Middle frontal gyrus (tissue), 1 donor: ENCODE results near the gene IRF8.

Experiments
- DNase-seq: peaks from one replicate; pipeline ENCODE4 v3.0.0-alpha.2; 2015; ENCODE audit warnings: low spot score; ENCODE audit errors: extremely low spot score

IRF8 gene

DNA sequence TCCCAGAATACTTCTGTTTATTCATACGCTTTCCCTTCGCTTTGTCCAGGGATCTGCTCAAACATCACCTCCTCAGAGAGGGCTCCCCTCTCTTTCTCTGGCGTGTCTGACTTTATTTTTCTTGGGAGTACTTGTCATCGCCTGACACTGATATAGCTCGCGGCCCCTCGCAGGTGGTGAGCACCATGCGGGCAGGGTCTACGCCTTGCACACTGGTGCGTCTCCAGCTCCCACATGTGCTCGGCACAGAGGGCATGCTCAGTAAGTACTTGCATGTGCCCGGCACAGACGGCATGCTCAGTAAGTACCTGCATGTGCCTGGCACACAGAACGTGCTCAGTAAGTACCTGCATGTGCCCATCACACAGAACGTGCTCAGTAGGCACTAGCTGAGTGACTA lies 57.5 kb downstream of the IRF8 start:
- no peak for DNase-seq

DNA sequence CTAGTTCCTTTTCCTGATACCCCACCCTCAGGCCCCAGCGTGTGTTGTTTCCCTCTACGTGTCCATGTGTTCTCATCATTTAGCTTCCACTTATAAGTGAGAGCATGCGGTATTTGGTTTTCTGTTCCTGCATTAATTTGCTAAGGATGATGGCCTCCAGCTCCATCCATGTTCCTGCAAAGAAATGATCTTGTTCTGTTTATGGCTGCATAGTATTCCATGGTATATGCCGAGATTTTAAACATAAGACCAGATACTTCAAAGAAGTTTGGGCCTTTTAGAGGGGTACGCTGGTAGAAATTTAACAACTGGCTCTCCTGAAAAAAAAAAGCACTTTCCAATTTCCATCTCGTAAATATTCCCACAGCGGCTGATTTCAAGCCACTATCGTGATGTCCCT lies 59.8 kb downstream of the IRF8 start:
- DNase-seq = no peak

DNA sequence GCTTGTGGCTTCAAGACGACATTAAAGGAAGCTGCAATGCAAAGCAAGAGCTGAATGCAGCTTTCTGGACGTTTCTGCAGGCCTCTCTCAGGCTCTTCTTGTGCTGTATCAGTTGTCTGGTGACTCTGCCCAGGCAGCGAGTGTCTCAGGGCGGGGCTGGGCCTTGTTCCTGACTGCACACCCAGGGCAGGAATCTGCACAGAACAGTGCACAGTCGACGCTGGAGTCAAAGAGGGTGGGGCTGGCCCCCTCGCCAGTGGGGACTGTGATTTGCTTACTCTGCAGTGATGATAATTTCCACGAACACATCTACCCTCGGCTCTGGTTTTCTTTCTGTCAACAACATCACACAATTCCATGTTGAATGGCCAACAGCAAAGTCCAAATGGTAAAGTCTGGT lies 60.7 kb downstream of the IRF8 start:
- DNase-seq = no peak

DNA sequence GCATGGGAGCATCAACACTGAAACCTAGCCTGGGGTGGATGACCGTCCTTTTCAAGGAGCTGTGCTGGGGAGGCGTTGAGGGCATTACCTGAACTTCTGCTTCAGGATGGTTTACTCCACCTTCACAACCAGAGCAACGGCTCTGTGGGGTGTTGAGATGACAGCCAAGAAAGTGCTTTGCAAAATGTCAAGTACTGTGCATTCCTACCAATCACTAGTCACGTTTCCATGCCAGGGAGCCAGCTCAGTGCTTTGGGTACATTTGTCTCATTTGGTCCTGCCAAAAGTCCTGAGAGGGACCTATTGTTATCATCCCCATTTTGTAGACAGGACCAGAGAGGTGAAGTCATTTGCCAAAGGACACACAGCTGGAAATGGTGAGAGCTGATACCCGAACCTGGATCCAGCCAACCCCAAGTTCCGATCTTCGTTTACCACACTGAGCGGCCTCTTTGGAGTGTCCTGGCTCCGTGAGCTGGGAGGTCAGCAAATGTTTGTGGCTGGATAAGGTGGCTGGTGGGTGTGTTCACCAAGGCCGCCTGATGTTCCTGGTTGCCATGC lies 61.6 kb downstream of the IRF8 start:
- DNase-seq = no peak

DNA sequence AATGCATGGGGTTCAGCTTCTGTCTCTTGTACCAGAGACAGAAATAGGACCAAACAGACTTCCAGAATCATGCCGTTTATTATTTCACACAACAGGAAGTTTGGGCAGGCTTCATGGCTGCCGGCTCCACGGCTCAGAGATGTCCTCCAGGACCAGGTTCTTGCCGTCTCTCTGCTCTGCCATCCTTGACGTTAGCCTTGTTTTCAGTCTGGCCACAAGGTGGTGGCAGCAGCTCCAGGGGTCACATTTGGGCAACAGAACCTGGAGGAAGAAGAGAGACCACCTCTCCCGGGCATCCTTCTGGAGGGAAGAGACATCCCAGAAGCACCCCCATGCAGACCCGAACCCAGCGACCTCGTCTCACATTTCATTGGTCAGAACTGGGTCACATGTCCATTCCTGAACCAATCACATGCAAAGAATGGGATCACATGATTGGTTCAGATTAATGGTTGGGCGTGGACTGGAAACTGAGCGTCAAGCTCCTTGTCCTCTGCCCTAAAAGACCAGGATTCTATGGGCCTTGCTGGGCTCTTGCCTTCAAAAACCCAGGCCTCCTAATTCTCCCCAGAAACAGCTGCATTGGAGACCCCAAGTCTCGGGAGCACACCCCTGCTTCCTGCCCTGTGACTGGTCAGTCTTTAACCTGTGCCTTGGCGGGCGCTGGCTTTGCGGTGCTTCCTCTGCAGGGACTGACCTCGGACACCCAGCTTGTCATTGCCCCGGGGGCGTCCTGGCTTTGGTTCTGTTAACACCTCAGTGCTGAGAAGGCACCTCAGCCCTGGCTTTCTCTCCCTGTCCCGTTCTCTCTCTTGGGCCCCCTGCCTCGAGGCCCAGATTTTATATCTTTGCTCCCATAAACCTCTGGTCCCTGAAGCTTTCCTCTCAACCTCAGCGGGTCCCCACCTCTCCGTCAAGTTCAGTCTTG lies 63.3 kb downstream of the IRF8 start:
- DNase-seq = no peak

DNA sequence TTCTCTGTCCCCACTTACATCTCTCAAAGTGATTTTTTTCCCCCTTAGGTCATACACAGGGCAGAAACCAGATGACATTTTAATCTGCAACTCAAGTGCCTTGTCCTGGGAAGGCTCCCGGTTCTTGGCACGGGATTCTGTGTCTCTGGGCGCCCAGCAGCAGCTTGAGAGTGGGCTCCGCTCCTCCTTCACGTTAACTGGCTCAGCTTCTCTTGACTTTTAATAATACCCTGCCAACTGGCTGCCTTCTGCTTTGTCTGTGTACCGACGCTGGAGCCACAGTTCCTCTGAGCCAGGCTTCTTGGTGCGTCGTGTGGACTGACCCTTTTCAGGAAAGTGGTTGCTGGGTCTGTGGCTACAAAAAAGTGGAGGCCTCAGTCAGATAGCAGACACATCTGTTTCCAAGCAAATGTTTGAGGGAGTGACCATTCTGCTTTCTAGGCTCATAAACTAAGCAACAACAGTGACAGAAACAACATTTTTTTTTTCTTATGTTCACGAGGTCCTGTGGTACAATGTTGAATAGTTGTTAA lies 64.9 kb downstream of the IRF8 start:
- no peak for DNase-seq

DNA sequence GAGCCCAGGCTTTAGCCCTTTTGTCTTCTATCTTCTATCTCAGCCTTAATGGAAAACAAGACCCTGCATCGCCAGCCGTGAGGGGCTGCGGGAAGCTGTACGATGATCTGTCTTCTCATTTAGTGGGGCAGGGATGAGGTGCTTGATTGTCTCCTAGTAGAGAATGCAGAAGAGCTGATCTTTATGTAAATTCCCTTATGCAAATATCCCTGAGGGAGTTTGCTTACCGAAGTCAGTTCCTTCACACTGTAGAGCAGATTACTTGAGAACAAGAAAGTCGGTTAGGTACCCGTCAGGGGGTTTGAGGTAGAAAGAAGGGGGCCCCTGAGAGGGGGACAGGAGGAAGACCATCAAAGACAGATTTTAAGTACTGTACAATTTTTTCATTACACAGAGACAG lies 66.2 kb downstream of the IRF8 start:
- DNase-seq = no peak

DNA sequence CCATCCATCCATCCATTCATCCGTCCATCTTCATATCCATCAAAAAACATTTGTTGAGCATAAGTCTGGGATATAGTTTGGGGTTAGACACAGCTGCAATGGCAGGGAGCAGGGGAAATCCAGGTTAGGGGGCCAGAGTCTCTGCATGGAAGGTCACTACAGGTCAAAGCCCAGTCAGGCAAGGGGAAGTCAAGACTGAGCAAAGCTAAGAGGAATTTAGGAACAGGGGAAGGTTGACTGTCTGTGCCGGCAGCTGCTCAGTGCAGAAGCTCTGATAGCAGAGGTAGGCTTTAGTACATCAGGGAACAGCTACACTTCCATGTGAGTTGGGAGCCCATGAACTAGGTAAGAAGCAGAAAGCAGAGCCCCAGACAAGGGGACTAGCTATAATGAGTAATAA lies 68.1 kb downstream of the IRF8 start:
- no peak for DNase-seq

DNA sequence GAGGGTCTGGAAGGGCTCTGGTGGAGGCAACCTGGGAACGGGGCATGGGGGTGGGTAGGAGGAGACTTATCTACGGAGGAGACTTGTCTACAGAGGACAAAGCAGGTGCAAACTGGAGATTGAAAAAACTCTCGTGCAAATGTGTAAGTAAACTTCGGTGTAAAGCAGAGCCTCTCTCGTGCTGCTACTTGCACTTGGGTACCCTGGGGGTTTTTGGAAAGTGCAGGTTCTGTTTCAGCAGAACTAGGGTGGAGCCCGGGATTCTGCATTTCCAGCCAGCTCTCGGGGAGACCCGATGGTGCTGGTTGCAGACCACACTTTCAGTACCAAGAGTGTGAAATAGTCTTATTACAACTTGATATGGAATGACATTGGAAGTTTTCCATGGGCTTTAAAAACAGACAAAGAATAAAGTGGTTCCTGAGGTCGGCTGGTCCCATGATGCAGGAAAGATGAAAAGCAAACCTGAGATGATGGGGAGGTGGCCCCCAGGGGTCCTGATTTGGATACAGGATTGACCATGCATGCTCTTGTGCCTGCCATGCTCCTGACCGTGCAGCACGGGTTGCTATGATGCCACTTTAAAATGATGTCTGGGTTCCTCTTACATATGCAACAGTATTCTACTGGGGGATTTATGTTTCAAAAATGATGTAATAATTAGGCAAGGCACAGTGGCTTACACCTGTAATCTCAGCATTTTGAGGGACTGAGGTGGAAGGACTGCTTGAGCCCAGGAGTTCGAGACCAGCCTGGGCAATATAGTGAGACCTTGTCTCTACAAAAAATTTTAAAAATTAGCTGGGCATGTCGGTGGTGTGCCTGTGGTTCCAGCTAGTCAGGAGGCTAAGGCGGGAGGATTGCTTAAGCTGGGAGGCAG lies 69.3 kb downstream of the IRF8 start:
- DNase-seq = no peak

DNA sequence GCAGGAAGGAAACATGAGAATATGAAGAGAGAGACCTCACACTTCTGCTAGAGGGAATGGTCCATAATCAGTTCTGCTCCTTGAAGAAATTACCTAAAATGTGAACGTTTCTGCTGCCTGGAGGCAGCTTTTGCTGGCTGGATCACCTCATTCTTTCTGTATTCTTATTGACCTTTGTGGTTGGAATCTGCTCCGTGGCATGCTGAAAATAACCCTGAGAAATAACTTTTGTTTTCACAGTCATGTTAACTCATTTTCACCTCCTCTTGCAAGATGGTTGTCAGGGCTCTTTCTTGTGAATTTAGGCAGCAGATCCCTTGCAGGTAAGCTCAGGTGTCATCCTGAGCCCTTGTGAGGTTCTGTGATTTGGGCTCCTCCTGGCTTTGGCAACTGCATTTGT lies 70.2 kb downstream of the IRF8 start:
- no peak for DNase-seq

DNA sequence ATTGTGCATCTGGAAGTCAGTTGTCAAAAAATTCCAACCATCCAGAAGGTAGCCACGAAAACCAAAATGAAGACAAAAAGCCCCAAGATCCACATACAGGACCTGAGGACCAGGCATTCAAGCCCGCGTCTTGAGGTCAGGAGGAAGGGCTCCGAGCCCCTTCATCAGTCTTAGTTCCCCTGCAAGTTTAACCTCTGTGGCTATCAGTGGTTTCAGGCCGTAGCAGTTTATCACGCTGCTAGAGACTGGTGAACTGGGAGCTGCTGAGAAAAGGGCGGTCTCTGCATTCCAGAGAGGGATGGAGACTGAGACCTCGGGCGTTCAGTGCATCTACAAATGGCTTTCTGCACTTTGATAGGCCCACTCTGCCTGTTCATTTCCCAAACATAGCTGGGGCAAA lies 70.6 kb downstream of the IRF8 start:
- DNase-seq = no peak

DNA sequence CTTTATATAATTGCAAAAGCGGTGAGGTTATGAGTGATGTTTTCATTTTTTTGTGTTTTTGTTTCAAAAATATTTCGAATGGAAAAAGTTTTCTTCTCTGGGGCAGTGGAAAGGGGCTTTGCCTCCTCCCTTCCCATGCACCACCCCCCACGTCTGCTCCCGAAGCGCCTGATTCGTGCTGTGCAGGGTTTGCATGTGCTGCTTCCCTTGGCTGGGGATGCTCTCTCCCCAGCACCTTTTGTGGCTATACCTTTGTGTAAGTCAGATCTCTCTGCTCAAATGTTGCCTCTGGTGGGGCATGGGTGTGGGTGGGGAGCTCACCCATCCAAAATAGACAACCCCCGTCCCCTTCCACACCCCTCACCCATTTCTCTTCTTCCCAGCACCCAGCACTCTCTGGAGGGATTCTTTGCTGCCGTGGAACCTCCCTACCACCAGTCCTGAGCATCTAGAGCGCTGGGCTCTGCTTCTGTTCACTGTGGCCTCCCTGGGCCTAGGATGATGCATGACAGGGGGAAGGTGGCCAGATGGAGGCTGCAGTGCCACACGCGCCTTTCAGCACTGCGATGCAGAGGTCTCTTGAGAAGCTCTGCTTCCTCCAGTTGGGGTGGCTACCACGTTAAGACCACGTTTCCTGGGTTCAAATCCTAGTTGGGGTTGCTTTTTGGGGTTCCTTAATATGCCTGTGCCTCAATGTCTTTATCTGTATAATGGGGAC lies 71.2 kb downstream of the IRF8 start:
- DNase-seq = no peak

DNA sequence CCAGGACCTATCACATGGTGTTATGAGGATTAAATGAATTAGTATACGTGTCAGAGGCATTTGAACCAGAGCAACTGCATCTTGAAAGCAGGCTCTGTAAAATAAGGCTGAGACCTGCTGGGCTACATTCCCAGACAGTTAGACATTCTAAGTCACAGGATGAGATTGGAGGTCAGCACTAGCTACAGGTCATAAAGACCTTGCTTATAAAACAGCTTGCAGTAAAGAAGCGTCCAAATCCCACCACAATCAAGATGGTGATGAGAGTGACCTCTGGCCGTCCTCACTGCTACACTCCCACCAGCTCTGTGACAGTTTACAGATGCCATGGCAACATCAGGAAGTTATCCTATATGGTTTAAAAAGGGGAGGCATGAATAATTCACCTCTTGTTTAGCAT lies 71.8 kb downstream of the IRF8 start:
- no peak for DNase-seq
